Measurements from ENCODE around the gene SPATA6L.

DNA sequence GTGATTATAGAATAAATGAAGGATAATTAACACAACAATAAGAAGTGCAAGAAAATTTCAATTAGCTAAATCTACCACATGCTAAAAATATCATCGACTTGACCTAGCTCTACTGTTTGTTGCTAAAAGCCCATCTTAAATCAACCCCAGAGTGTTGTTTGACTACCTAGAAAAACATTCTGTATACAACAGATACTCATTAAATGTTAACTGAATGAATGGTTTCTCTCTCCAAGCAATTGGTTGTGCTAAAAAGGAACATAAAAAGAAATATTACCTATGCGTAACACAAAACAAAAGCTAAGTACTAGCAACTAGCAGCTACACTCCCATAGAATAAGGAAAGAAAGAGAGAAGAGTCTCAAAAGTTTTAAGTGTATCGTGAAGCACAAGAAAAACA is 9.7 kb downstream of the SPATA6L start:
- TF ChIP-seq, protein P1, sequence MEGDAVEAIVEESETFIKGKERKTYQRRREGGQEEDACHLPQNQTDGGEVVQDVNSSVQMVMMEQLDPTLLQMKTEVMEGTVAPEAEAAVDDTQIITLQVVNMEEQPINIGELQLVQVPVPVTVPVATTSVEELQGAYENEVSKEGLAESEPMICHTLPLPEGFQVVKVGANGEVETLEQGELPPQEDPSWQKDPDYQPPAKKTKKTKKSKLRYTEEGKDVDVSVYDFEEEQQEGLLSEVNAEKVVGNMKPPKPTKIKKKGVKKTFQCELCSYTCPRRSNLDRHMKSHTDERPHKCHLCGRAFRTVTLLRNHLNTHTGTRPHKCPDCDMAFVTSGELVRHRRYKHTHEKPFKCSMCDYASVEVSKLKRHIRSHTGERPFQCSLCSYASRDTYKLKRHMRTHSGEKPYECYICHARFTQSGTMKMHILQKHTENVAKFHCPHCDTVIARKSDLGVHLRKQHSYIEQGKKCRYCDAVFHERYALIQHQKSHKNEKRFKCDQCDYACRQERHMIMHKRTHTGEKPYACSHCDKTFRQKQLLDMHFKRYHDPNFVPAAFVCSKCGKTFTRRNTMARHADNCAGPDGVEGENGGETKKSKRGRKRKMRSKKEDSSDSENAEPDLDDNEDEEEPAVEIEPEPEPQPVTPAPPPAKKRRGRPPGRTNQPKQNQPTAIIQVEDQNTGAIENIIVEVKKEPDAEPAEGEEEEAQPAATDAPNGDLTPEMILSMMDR (IDR thresholded peaks at IDR 0.05): no peak
- no peak for TF ChIP-seq POLR2A (IDR thresholded peaks at IDR 0.05)
